ENCODE results near the gene VPS54. TPM values are rescaled to one million over a fixed set of nuclear protein-coding genes. Genes with fewer than 3 reads are reported as not detected.
"Not testable (repeated sequence)": the region's sequence is repeated elsewhere in the genome, so short reads cannot be mapped to it uniquely, and the experiment has no call there.

The VPS54 gene
- total RNA-seq, 1 donor from 2014 or later = 12.6 TPM

GRCh38 chr2:63993130-63993584, 26.1 kb downstream of the VPS54 start:
- not testable (repeated sequence) for ATAC-seq

- no peak for ATAC-seq
Measured at GRCh38 chr2:63992061-63992685, 27.1 kb downstream of the VPS54 start.

DNA sequence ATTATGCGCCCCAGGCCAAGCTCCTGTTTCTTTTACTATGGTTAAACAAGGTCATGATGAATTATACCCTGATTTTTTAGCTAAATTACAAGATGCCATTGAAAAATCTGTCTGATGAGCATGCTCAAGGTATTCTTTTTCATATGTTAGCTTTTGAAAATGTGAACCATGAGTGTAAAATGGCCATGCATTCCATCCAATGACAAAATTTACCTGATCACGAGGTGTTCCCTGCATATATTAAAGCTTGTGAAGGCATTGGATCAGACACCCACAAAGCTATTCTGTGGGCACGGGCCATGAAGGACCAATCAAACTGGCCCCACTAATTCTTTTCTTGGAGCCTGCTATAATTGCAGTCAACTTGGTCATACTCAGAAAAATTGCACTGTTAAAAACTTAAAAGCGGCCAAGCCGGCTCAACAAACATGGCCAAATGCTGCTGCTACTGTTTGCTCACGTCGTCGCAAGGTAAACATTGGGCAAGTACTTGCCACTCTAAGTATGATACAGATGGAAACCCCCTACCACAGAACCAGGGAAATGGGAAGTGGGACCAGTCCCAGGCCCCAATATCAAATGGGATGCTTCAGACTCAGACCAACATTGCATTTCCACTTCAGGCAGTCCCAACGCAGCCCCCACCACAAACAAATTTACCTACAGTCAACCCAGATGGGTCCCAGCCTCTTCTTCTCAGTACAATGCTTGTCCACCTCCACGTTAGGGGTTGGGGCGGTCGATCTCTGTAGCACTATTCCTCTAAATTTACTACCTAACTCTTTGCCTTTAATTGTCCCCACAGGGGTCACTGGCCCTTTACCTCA, 27.8 kb downstream of the VPS54 start:
- not testable (repeated sequence) for ATAC-seq

DNA sequence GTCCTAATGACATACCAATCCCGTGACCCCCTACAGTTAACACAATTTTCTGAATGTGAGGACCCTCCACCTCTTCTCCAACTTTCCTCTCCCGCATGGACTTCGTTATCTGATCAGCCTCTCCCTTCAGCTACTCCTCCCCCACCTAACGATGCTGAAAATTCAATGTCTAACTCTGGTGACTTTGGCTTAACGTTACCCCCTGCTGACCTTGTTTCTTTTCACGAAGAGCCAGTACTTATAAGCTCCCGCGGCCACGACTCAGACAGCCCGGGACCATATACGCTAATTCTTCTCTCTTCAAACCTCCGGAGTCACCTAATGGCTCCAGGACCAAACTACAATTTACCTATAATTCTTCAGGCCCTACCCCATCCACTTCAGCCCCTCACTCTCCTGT, 29.2 kb downstream of the VPS54 start:
- no peak for ATAC-seq

DNA sequence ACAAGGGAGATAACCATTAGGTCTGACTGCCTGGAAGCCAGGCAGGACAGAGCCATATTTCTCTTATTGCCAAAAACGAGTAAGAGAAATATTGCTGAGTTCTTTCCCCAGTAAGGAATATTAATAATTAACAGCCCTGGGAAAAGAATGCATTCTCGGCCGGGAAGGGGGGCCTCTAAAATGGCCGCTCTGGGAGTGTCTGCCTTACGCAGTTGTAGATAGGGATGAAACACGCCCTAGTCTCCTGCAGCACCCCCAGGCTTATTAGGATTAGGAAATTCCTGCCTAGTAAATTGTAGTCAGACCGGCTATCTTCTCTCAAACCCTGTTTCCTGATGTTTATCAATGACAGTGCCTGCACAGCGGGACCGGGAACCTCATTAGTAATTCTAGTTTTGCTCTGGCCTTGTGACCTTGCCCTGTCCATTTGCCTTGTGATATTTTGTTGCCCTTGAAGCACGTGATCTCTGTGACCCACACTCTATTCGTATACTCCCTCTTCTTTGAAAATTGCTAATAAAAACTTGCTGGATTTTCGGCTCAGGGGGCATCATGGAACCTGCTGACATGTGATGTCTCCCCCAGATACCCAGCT, 30.3 kb downstream of the VPS54 start:
- not testable (repeated sequence) for ATAC-seq

- ATAC-seq = no peak
Measured at GRCh38 chr2:63984606-63985359, 34.4 kb downstream of the VPS54 start.

- no peak for ATAC-seq
Measured at GRCh38 chr2:63983986-63984605, 35.1 kb downstream of the VPS54 start.

- no peak for ATAC-seq
Measured at GRCh38 chr2:63982335-63982734, 36.9 kb downstream of the VPS54 start.

DNA sequence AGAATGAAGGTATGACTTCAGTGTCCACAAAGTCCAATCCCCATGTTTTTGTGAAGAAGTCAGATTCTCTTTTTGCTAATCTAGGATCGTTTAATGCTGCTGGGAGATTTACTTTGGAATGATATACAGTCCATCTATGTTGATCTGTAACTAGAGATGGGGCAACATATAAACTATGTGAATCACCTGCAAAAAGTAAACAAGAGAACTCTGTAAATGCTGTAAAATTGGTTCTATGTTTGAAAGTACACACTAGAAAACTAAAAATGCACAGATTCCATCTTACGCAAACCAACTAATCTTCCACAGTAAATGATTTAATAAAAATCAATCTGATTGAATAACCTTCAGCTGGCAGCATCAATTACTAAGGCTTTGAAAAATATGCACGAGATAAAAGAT, 37.5 kb downstream of the VPS54 start:
- no peak for ATAC-seq

- ATAC-seq = no peak
Measured at GRCh38 chr2:63980794-63981193, 38.4 kb downstream of the VPS54 start.

DNA sequence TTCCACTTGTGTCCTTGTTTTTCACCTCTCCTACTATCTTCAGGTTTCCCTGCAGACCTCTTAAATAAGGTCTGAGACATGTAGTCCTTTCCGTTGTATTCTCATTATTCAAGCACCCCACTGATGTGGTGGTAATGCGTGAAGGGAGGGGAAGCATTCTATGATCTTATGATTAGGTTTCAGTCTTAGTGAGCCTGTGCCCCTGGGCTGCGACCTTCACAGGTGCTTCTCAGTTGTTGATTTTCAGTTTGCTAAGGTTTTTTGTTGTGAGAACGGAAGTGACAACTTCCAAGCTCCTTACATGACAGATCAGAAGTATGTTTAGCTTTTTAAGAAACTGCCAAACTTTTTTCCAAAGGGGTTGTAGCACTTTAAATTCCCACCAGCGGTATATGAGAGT, 41.3 kb downstream of the VPS54 start:
- ATAC-seq = no peak

DNA sequence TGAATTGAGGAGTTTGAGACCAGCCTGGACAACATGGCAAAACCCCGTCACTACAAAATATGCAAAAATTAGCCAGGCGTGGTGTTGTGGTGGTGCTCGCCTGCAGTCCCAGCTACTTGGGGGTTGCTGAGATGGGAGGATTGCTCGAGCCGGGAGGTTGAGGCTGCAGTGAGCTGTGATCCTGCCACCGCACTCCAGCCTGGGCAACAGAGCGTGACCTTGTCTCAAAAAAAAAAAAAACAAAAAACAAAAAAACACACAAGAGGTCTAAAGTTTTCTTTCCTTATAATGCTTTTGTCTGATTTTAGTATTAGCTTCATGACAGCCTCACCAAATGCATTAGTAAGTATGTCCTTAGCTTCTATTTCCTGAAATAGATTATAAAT, 43.1 kb downstream of the VPS54 start:
- no peak for ATAC-seq

GRCh38 chr2:63975437-63976124, 43.6 kb downstream of the VPS54 start:
- ATAC-seq = peak; percentile 93

- ATAC-seq = not testable (repeated sequence)
Measured at GRCh38 chr2:63975036-63975435, 44.2 kb downstream of the VPS54 start.

- ATAC-seq = no peak
Measured at GRCh38 chr2:63962186-63962585, 57.0 kb downstream of the VPS54 start.

DNA sequence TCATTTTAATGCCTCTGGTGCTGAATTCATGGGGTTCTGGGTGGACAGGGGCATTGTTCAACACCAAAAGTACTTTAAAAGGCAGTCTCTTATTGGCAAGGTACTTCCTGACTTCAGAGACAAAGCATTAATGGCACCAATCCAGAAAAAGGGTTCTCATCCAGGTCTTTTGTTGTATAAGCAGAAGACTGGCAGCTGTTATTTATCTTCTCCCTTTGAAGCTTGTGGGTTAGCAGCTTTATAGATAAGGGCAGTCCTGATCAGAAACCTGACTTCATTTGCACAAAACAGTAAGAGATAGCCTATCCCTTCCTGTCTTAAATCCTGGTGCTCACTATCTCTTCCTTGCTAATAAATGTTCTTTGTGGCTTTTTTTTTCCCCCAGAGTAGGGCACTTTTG, 68.8 kb downstream of the VPS54 start:
- no peak for ATAC-seq

- ATAC-seq = no peak
Measured at GRCh38 chr2:63942788-63943187, 76.4 kb downstream of the VPS54 start.

GRCh38 chr2:63932104-63932503, 87.1 kb downstream of the VPS54 start:
- ATAC-seq = not testable (repeated sequence)

- ATAC-seq = no peak
Measured at GRCh38 chr2:63926815-63927214, 92.4 kb downstream of the VPS54 start.

GRCh38 chr2:63914311-63914710, 104.9 kb downstream of the VPS54 start:
- peak; percentile 69 for ATAC-seq

DNA sequence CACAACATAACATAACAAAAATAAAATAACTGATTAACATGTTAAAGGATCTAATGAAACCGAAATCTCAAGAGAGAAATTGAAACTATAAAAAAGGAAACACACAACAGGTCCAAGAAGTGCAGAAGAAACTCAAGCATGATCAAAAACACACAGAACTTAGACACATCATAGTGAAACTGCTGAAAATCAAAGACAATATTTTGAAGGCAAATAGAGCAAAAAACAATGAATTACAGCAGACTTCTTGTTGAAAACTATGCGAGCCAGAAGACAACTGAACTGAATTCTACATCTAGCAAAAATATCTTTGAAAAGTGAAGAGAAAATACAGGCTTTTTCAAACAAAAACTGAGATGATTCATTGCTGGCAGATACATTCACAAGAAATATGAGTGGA, 116.2 kb downstream of the VPS54 start:
- ATAC-seq = no peak

DNA sequence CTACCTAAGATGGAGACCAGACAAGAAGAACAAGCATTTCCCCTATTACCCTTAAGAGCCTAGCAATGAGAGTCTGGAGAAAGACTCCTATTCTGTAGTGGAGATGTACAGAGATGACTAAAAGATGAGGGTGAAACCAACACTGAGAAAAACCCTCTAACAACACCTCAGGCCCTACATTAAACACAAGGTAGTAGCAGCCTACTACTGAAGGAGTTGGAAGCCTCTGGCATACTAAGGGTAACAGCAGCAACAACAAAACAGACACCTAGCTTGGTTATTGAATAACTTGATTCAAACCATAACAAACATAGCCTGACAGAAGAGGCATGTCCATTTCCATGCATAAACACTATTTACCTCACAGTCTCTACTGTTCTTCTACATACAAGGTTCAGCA, 117.1 kb downstream of the VPS54 start:
- ATAC-seq = no peak
